GM21786 (cell line): ENCODE results near the gene MOCS2.
"Not testable (repeated sequence)": the region's sequence is repeated elsewhere in the genome, so short reads cannot be mapped to it uniquely, and the experiment has no call there.

ENCODE experiments used
- ATAC-seq: cut with Tn5 transposase; IDR thresholded peaks from one replicate; pipeline ENCODE4 v1.9.1; 2021; ENCODE audit not compliant: unreplicated experiment

Gene MOCS2, protein sequence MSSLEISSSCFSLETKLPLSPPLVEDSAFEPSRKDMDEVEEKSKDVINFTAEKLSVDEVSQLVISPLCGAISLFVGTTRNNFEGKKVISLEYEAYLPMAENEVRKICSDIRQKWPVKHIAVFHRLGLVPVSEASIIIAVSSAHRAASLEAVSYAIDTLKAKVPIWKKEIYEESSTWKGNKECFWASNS

DNA sequence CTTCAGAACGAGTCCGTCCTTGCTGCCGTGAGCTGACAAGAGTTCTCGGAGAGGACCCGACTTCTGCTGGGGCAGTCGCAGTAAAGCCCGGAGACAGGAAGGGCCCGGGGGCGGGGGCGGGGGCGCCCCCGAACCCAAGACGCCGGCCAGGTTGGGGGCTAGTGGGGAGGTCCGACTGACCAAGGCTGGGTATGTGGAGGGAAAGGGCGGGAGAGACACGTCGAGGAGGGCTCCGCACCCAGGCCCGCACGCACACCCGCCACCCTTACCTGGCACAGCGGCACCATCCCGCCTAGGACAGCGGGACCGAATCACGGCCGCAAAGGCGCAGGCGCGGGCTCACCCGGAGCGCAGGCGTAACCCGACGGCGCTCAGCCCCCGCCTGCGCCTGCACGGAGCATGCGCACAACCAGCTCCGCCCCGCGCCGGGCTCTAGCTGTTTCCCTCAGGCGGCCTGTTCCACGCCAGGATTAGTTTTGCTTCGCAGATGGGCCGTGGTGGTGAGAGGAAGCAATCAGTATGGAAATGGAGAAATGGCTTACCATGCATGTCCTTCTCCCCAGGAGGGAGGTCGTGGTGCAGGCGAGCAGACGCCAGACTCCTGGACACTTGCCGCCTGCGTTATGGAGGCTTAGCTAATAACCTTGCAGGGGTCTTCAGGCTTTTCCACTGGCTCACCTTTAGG, at the start of gene MOCS2:
MOCS2 (minus strand) TSS at position 315 of the 685 bp plus-strand sequence. CDS start 2,583 bp downstream, outside the sequence.
- ATAC-seq: peak; percentile 94

DNA sequence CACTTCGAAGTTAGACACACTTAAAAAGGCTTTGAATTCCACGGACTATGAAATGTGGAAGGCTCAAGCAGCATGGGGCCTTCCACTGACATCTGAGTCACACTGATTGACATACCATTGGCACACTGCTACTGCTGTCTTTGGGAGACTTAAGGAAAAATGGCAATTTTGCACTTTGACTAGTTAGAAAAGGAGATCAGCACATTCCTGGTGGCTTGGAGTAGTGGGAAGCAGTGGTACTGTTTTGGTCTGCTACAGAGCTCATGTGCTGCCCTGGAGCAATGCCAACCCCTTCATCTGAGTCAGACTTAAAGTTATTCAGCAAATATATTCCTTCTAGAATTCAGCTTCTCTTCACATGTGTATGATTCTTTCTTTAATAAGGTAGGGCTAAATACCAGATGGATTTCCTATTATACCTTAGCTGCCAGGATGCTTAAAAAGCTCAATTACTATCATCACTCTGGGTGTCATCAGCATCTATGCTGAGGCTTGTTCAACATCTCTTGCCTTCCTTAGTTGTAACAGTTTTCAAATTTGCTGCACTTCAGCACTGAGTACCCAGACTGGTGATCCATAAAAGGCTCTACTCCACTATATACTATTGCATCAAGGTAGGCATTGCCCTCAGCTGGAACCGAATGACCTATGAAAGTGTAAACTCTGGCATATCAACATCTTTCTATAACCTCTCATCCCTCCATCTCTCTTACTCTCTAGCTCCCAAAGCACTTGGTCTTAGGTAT, 42.3 kb upstream of the MOCS2 start:
- ATAC-seq: no peak

DNA sequence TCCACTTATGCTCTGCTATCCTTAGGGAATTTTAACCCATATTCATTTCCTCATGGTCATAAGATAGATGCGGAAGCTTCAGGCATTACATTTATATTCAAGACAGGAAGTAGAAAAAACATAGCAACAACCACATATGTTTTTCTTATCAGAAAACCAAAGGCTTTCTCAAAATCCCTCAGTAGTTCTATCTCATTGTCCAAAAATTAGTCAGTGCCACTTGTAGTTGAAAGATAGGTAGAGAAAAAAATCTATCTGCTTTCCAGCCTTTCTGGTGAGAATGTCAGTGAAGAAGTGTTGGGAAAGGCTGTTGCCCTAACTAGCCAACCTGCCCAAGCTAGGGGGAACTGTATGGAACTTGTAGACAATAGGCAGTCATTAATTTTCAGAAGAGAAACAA, 23.5 kb upstream of the MOCS2 start:
- ATAC-seq: no peak

DNA sequence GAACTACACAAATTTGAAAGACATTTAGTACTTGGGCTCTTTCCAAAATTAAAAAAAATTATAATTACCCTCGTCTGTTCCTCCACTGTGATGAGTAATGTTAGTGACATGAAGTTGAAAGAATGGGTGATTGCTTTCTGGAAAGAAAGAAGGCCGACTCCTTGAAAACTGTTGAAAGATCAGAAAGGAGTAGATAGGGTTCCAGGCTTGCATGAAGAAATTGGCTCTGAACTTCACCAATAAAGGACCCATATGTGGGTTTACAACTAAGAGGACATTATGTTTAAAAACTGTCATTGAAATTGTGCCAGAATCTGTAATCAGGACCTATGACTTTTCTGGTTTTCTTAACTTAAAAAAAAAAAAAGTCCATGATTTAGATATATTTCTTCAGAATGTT, 20.7 kb upstream of the MOCS2 start:
- ATAC-seq: no peak

DNA sequence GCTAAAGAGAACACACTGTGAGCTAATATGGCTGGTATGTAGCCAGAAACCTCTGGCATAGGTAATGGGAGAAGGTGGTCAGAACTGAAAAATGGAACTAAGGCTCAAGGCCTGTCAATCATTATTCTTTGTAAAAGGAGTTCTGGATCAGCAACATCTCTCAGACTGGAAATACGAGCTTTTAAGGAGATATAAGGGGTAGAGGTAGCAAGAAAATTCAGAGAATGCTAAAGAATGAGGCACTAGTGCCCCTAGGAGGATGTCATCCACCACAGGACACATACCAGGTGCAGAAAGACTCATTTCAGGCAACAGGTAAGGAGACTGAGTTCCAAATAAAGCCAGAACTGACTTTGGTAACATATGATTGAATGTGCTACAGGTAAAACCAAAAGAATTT, 18.9 kb upstream of the MOCS2 start:
- no peak for ATAC-seq

DNA sequence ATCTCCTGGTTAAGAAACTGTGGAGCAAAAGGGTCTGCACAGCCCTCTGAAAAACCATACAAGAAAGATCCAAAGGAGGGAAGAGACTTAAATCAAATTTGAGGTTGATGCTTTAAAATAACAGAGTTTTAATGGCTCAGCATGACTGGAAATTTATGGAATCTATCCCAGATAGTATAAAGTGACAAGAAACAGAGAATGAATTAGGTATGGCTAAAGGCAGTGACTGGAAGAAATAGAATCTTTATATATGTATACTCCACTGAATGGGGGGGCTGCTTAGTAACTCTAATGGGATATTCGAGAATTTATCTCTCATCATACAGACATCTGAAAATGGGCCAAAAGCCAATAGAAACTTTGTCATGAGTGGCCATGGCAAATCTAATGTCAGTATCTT, 17.6 kb upstream of the MOCS2 start:
- no peak for ATAC-seq

DNA sequence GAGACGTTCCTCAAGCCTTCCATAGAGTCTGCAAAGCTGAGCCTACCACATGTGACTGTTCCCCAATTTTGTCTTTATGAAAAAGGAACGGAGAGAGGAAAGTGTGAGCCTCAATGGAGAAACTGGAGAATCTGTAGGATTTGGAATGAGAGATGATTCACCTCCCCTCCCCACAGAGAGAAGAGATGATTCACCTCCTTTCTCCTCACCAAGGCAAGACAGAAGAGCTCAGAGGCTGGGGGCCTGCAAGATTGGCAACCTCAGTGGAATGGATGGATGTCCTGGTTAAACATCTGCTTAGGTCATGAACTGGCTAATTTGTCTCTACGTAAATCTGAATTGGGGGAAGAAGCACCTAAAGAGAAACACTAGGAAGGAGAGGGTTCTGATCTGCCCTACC, 17.0 kb upstream of the MOCS2 start:
- ATAC-seq: no peak

DNA sequence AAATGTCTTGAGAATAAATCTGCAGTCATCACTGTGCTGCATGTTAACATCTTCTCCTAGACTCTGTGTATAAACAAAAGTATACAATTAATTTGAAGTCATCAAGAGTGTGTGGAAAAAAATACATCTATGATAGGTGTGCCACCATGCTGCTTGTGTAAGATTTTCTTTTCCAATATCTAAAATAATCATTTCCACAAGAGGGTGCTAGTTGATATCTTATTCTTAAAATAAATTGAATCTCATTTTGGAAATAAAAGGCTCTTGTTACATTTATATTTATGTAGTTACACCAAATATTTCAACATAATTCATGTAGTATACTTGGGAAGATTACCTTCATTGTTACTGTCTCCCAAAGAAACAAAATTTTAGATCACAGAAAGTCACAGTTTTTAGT, 14.1 kb upstream of the MOCS2 start:
- no peak for ATAC-seq

DNA sequence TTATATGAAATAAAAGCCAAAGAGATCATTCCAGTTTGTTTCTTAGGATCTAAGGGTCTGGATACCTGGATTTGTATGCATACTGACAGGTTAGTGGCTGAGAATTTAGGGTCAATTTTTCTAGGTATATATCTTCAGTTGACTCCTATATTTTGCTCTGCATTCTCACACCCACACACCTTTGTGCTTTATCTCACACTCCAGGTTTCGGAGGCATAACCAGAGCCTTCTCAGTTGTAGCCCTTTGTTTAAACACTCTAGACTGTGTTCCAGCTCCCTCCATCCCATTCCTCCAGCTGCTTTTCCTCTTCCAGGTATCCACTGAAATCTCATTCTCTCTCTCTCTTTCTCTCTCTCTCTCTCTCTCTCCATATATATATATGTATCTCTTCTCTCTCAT, 10.6 kb upstream of the MOCS2 start:
- no peak for ATAC-seq

DNA sequence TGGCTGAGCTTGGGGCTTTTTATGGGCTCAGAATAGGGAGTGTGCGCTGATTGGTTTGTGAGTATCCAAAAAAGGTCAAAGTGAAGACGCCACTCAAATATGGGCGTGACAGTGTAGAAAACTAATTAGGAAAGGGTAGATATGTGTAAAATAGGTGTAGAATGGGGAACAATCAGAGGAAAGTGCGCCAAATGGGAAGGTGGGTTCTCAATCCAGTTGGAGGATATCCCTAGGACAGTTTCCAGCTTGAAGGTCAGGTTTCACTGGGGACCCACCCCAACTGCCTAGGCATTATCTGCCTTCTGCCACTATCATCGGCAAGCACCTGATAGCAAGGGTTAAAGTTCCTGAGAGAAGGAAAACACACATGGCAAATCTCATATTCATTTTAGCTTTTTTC, 9.3 kb upstream of the MOCS2 start:
- ATAC-seq: no peak

DNA sequence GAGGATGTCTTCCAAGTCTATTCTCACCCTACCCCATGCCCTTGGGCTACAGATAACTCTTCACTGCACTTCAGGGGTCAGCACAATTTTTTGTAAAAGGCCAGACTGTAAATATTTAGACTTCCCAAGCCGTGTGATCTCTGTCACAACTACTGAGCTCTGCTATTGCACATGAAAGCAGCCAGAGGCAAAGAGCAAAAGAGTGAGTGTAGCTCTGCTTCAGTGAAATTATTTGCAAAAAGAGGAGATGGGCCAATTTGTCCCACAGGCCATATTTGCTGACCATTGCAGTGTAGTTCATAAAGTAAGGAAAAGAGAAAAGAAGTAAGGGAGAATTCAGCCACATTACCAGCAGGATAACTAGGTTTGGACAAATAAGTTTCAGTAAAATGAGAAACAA, 7.0 kb upstream of the MOCS2 start:
- ATAC-seq: no peak

DNA sequence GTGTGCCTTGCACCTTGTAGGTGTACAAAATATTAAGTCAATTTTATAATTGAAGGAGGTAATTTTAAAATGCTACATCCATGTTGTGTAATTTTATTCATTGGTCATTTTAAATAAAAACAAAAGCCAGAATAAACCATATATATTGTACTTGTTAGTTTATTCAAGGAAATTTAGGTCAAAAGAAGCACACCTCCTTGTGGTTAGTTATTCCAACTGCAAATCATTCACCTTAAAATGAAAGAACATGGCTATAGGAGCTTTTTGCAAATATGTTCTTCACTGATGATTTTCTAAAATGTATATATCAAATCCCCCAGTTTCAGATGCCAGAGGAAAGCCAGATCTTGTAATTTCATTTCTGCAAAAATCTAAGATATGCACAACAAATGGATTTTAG, 5.4 kb upstream of the MOCS2 start:
- no peak for ATAC-seq

DNA sequence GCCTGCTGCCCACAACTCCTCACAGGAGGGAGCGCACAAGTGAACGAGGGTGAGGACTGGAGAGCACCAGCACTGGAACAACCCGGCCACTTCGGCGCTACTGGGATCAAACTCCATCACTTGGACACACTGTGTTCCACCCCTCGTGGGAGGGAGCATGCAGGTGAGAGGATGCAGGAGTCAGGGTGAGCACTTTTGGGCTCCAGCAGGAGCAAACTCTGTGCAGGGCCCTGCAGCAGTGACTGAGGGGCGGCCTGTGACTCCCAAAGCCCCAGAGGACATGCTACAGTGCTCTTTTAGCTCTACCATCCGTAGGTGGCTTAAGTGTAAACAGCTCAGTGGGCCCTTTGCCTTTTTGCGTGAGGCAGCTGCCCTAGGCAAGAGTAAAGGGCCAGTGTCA, 4.4 kb upstream of the MOCS2 start:
- ATAC-seq: no peak

DNA sequence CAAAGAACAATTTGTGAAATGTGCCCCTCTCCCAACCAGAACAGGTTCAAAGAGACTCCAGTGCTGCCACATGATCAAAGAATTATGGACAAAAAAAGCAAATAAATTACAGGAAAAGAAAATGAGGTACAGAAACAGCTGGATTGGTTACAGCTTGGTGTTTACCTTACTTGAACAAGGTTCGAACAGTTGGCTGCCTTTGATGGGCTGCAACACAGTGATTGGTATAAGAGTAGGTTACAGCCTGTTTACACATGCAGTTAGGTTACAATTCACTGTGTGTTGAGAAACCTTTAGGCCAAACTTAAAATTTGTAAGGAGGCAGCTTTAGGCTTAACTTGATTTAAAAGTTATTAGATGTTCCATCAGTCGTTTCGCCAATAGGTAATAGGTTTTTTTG, 3.4 kb upstream of the MOCS2 start:
- ATAC-seq: no peak

DNA sequence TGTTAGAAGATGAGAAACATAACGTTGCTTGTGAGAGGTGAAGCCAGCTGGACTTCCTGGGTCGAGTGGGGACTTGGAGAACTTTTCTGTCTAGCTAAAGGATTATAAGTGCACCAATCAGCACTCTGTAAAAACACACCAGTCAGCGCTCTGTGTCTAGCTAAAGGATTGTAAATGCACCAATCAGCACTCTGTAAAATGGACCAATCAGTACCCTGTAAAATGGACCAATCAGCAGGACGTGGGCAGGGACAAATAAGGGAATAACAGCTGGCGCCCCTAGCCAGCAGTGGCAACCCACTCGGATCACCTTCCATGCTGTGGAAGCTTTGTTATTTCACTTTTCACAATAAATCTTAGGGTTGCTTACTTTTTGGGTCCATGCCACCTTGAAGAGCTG, 2.8 kb upstream of the MOCS2 start:
- ATAC-seq: not testable (repeated sequence)

DNA sequence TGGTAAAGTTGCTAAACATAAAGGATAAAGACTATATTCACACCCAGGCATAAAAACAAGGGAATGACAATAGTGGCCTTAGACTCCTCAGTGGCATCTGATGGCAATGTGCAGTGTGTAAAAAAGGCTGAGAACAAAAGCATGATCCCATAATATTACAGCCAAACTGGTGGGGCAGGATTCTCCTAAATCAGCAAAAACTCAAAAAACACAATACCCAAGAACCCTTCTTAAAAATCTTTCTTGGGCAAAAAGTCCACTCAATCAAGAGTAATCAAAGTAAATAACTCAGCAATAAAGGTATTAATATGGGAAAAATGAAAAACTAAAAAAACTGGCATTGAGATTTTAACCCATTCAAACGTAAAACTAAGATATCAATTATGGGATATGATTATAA, 1.6 kb upstream of the MOCS2 start:
- ATAC-seq: no peak

DNA sequence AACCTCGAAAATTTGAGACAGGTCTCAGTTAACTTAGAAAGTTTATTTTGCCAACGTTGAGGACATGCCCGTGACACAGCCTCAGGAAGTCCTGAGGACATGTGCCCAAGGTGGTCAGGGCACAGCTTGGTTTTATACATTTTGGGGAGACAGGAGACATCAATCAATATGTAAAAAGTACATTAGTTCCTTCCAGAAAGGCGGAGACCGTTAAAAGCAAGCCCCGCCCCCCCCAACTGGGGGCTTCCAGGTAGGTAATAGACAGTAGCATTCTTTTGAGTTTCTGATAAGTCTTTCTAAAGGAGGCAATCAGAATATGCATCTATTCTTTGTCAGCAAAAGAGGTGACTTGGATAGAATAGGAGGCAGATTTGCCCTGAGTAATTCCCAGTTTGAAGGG, 599 bp upstream of the MOCS2 start:
- peak; percentile 11 for ATAC-seq

DNA sequence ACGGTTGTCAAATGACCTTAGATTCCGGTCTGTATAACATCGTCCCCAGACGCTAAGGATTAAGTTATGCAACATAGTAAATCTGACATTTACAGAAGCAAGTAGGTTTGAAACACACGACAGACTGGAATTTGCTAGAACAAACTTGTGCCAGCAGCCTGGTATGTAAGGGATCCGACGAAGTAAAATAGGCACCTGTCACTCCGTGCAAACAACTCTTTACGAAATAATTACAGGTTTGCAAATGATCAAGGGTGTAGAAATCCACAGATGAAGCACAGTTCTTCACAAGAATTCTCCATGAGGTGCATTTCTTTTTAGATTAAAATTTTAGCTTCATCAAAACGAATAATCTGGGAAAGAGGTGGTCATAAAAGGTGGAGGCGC, 508 bp downstream of the MOCS2 start:
- peak; percentile 12 for ATAC-seq

DNA sequence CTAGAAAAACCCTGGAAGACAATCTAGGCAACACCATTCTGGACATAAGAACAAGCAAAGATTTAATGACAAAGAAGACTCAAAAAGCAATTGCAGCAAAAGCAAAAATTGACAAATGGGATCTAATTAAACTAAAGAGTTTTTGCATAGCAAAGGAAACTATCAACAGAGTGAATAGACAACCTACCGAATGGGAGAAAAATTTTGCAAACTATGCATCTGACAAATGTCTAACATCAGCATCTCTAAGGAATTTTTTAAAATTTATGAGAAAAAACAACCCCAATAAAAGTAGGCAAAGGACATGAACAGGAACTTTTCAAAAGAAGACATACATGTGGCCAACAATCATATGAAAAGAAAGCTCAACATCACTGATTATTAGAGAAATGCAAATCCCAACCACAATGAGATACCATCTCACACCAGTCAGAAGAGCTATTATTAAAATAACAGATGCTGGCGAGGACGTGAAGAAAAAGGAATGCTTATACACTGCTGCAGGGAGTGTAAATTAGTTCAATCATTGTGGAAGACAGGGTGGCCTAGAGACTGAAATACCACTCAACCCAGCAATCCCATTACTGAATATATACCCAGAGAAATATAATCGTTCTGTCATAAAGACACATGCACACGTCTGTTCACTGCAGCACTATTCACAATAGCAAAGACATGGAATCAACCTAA, 3.8 kb downstream of the MOCS2 start:
- no peak for ATAC-seq

DNA sequence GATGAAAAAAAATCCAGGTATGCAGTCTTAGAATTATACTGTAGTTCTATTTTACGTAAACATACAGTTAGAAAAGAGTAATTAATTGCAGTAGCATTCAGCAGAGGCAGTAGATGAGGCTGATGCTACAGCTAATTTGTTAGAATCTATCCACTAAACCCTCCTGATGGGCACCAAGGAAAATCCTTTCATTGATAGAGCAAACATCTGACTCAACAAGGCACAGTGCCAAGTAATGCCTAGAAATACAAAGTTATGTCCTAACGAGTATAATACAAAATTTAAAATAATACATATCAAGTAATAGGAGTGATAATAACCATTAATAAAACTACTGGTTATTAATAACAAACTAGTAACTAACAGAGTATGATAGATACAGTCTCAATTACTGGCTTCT, 9.0 kb downstream of the MOCS2 start:
- no peak for ATAC-seq

DNA sequence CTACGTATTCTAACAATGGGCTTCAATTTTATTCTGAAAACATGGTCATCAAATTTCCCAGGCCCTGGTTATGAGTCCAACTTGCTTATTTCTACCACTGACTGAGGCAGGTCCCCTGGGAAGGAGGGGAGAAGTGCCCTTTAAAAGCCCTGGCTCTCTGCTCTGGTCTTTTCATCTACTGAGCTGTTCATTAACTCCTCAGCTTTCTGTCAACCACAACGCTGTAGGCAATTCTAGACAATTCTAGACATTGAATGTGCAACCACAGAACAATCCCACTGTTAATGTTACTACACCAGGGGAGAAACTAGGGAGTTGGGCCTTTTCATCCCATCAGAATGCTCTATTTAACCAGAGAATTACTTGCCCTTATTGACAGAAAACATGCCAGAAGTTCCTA, 10.0 kb downstream of the MOCS2 start:
- no peak for ATAC-seq
